NCI-H1048 (cell line): ENCODE measurements around the gene LARGE1.
"Not testable (repeated sequence)": the region's sequence is repeated elsewhere in the genome, so short reads cannot be mapped to it uniquely, and the experiment has no call there.

Experiments
- DNase-seq: peaks from one replicate; lab custom pipeline; 2025; lab: John Stamatoyannopoulos, UW

LARGE1 gene

GRCh38 chr22:33597274-33597985 lies 322.8 kb downstream of the LARGE1 start:
- DNase-seq, result no peak

- no peak for DNase-seq
These were observed 326.5 kb downstream of the LARGE1 start for GRCh38 chr22:33593818-33594217.

- no peak for DNase-seq
These were observed 328.3 kb downstream of the LARGE1 start for GRCh38 chr22:33591946-33592345.

- no peak for DNase-seq
These were observed 331.0 kb downstream of the LARGE1 start for GRCh38 chr22:33589297-33589696.

GRCh38 chr22:33588860-33589259 lies 331.4 kb downstream of the LARGE1 start:
- no peak for DNase-seq

GRCh38 chr22:33584152-33584551 lies 336.1 kb downstream of the LARGE1 start:
- DNase-seq, result no peak

GRCh38 chr22:33582822-33583400 lies 337.4 kb downstream of the LARGE1 start:
- no peak for DNase-seq

GRCh38 chr22:33580310-33580709 lies 340.0 kb downstream of the LARGE1 start:
- DNase-seq, result no peak

- no peak for DNase-seq
These were observed 340.7 kb downstream of the LARGE1 start for GRCh38 chr22:33579448-33580093.

- no peak for DNase-seq
These were observed 341.5 kb downstream of the LARGE1 start for GRCh38 chr22:33578752-33579151.

GRCh38 chr22:33577862-33578411 lies 342.3 kb downstream of the LARGE1 start:
- no peak for DNase-seq

- DNase-seq, result no peak
These were observed 344.1 kb downstream of the LARGE1 start for GRCh38 chr22:33576205-33576604.

GRCh38 chr22:33575771-33576170 lies 344.5 kb downstream of the LARGE1 start:
- no peak for DNase-seq

GRCh38 chr22:33575041-33575440 lies 345.2 kb downstream of the LARGE1 start:
- DNase-seq, result no peak

GRCh38 chr22:33573479-33573878 lies 346.8 kb downstream of the LARGE1 start:
- DNase-seq, result no peak

GRCh38 chr22:33572086-33572485 lies 348.2 kb downstream of the LARGE1 start:
- no peak for DNase-seq

- no peak for DNase-seq
These were observed 350.2 kb downstream of the LARGE1 start for GRCh38 chr22:33570110-33570509.

GRCh38 chr22:33569559-33569958 lies 350.7 kb downstream of the LARGE1 start:
- no peak for DNase-seq

GRCh38 chr22:33569018-33569417 lies 351.3 kb downstream of the LARGE1 start:
- no peak for DNase-seq

GRCh38 chr22:33566495-33566894 lies 353.8 kb downstream of the LARGE1 start:
- not testable (repeated sequence) for DNase-seq

- no peak for DNase-seq
These were observed 354.7 kb downstream of the LARGE1 start for GRCh38 chr22:33565580-33565995.

- no peak for DNase-seq
These were observed 355.6 kb downstream of the LARGE1 start for GRCh38 chr22:33564683-33565082.
